Tibial nerve (tissue), 4 donors: ENCODE results near the gene GON4L.

Experiments used
- CTCF ChIP-seq, 5 experiments: fragments of 200-600 bp in 3 of 5; fragments of 450-650 bp in 2 of 5; sonication (generic) in 3 of 5; IDR thresholded peaks; one replicate each; pipeline ENCODE4 v1.5.1; 2016 to 2019; ENCODE audit warnings: antibody characterized with exemption in 5 of 5, mild to moderate bottlenecking in 3 of 5, moderate library complexity in 2 of 5
- EP300 ChIP-seq, 2 donors: sonication (generic); formaldehyde crosslinking; IDR thresholded peaks; one replicate each; pipeline ENCODE4 v1.6.1; 2017; ENCODE audit warnings: antibody characterized with exemption in 2 of 2, mild to moderate bottlenecking in 1 of 2
- POLR2A ChIP-seq, 2 donors: fragments of 450-650 bp; IDR thresholded peaks; one replicate each; pipeline ENCODE4 v1.6.1; 2017; ENCODE audit warnings: antibody characterized with exemption in 2 of 2, mild to moderate bottlenecking in 2 of 2, moderate library complexity in 2 of 2

- TF ChIP-seq POLR2A (IDR thresholded peaks at IDR 0.05) (no peak), CTCF (IDR thresholded peaks at IDR 0.05) (no peak), EP300 (IDR thresholded peaks at IDR 0.05) (no peak)
Observed at GRCh38 chr1:155884031-155884960, 27.3 kb upstream of the GON4L start.
